CD4-positive, alpha-beta T cell treated with Interferon alpha-2 for 1 hour (primary cell): ENCODE measurements around the gene KRTCAP2.
A peak's percentile ranks its signal among the peaks of the same experiment; 100 is the strongest.

Experiments used
- DNase-seq, 2 donors: peaks; one replicate each; pipeline ENCODE4 v3.0.0-alpha.2; 2020 to 2022

Gene KRTCAP2

DNA sequence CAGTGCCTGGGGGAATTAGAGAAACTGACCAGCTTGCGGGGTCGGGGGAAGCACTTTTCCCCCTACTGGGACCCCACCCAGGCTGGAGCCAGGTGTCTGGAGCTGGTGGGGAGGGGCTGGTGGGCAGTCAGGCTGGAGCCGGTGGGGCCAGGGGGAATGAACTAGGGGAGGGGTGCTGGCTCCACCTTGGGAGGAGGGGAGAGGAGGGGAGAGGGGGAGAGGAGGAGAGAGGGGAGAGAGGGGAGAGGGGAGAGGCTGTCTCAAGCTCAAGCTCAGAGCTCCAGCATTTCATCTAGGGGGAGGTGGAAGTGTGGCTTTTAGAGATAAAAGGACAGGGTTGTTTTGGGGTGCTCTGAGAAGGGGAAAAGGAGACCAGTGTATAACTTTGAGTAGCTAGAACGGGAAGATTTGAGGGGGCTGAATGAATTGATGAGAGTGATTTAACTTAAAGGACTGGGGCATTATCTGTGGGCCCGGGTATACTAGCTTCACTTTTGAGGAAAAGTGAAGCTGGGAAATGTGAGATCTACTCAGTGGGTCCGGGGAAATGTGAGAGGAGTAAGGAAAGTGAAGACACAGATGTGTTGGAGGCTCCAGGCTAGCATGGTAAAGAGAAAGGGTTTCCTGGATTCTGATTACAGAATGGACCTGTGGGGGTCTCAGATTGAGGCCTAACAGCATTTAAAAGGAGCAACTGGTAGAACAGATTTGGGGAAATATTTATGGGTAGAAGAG, 42.7 kb downstream of the KRTCAP2 start:
- no peak for DNase-seq

DNA sequence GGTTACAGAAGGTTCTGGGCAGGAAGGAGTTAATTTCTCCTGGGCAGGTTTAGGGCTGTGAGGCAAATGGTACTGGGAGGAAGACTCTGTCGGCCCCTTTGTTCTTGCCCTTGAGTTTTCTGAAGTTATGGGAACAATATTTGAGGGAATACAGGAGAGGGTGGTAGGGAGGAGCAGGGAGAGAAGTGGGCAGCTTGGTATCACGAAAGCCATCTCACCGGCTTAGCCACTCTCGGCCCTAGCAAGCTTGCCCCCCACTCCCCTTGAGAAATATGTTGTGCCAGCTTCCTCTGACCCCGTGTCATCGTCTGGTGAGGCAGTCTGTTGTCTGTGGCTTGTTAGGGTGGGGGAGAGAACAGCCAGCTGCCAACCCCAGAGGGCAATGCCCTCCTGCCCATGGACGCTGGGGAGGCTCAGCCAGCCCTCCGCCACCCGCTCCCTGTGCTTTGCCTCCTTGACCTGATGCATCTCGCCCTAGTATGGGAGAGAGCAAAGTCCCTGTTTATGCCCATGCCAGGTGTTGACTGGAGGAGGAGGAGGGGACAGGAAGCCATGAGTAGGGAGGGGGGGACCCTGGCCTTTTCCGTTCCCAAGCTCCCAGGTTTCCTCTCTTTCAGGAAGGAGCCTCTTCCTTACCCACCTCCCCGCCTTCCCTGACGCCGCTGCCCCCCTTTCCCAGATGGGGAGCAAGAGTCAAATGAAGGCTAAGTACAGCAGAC, 44.2 kb downstream of the KRTCAP2 start:
- DNase-seq, result peak in 1 of 2 donors; percentile 22

DNA sequence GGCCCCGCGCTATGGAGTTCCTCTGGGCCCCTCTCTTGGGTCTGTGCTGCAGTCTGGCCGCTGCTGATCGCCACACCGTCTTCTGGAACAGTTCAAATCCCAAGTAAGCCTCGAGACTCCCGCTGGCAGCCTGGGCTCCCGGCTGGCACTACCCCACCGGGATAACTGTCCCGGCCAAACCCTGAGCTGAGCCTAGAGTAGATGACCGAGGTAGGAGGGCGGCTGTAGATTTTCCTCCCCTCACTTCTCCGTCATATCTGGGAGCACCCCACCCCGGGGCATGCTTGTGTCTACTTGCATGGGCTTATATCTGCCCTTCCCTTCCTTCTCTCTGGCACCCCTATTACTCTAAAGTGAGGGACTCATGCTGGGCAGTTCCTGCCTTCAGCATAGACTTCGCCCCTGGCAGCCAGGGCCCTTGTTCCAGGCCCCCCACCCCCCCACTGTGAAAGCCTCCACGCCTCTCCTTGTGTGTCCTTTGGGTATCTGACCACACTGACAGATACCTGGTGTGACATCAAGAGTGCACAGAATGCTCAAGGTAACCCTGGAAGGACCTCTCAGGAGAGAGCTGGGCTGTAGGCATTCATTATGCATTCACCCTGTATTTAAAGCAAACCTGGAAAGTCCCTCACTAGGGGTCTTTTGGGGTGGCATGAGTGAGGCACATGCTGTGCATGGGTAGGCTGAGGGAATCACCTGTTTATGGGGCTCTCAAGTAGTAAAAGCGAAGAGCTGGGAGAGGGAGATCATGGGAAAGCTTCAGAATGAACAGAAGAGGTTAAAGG, 44.9 kb downstream of the KRTCAP2 start:
- DNase-seq, result no peak

- peak; percentile 14 to 54 for DNase-seq
These were observed 45.8 kb downstream of the KRTCAP2 start, which contains the start of gene EFNA1 for GRCh38 chr1:155127105-155127966. Gene EFNA1 (plus strand): TSS chr1:155127876. CDS start chr1:155127978, 102 bp downstream.

GRCh38 chr1:155126556-155127104, 46.5 kb downstream of the KRTCAP2 start:
- DNase-seq, result peak; percentile 26 to 48

DNA sequence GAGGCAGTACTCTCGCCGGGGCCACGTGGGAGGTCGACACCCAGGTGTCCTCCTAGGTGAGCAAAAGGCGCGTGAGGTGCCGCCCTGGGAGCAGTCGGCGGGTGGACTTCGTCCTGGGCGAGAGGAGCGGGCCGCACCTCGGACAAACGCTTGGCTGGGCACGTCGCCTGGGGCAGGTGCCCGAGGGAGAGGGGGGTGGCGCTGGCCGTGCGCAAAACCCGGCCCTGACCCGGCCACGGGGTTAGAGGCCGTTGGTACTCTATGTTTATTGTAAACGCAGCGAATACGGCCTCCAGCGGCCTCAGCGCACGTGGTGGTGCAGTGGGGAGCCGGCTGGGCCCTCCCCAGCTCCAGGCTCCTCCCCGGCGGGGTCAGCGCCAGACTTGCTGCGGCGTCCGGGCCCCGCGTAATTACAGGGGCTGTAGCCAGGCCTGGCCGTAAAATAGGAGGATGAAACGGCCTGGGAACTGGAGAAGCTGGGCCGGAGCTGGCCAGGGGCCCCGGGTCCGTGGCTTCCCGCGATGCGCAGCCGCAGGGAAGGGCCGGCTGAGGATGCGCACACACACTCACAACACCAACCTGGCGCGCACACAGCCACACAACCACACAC, 47.1 kb downstream of the KRTCAP2 start:
- no peak for DNase-seq

DNA sequence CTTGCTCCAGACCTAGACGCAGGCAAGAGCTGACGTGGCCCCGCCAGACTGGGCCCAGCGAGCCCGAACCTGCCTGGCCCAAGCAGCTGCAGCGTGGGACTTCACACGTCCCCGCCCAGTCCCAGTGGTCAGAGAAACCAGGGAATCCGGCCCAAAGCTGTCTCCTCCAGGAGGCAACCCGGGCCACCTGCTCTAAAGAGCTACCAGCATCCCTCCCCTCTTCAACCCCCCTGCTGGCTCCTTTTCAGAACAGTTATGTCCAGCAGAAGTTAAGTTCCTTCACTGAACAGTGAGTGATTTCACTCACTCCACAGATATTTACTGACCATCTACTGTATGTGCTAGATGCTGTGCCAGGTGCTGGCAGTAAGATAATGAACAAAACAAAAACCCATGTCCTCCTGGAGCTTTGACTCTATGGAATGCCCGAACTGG, 47.6 kb downstream of the KRTCAP2 start:
- no peak for DNase-seq

- no peak for DNase-seq
These were observed 48.3 kb downstream of the KRTCAP2 start for GRCh38 chr1:155124503-155125463.

DNA sequence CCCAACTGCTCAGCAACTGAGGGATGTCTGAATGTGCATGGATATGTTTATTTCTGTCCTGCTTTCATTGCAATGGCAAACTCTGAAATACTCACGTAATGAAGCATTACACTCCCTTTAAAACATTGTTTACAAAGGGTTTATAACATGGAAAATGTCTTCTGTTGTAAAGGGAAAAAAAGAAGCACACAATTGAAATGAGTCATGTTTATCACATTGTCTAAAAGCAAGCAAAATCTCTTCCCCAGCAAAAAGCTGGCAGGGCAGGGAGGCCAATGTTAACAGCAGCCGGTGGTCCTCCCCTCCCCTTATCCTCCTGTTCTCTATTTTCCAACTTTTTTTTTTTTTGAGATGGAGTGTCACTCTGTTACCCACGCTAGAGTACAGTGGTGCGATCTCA, 49.3 kb downstream of the KRTCAP2 start:
- DNase-seq, result no peak

GRCh38 chr1:155122308-155122707, 50.8 kb downstream of the KRTCAP2 start:
- DNase-seq, result no peak

GRCh38 chr1:155121249-155121648, 51.9 kb downstream of the KRTCAP2 start:
- DNase-seq, result no peak

- no peak for DNase-seq
These were observed 52.9 kb downstream of the KRTCAP2 start for GRCh38 chr1:155120253-155120652.
